ENCODE data around the gene APBA3.
"Not testable (repeated sequence)": the region's sequence is repeated elsewhere in the genome, so short reads cannot be mapped to it uniquely, and the experiment has no call there.

Gene APBA3

GRCh38 chr19:3771000-3771905, 9.8 kb upstream of the APBA3 start:
- DNase-seq (ENCODE audit: low spot score), result no peak

GRCh38 chr19:3770136-3770999, 8.9 kb upstream of the APBA3 start:
- DNase-seq (ENCODE audit: low spot score), result no peak

GRCh38 chr19:3769494-3769893, 8.0 kb upstream of the APBA3 start:
- DNase-seq (ENCODE audit: low spot score), result no peak

GRCh38 chr19:3768748-3769099, 7.2 kb upstream of the APBA3 start:
- no peak for DNase-seq (ENCODE audit: low spot score)

GRCh38 chr19:3768015-3768747, 6.7 kb upstream of the APBA3 start:
- no peak for DNase-seq (ENCODE audit: low spot score)

- no peak for DNase-seq (ENCODE audit: low spot score)
Measured at GRCh38 chr19:3767050-3767449, 5.6 kb upstream of the APBA3 start.

GRCh38 chr19:3766520-3766919, 5.0 kb upstream of the APBA3 start:
- DNase-seq (ENCODE audit: low spot score), result no peak

- not testable (repeated sequence) for DNase-seq (ENCODE audit: low spot score)
Measured at GRCh38 chr19:3765757-3766156, 4.3 kb upstream of the APBA3 start.

- DNase-seq (ENCODE audit: low spot score), result no peak
Measured at GRCh38 chr19:3765121-3765520, 3.6 kb upstream of the APBA3 start.

GRCh38 chr19:3762501-3763459, 1.3 kb upstream of the APBA3 start, which contains the start of gene MRPL54:
TSS of gene MRPL54 (plus strand) at chr19:3762682. CDS start at chr19:3762701, 19 bp downstream.
- peak; percentile 100 for DNase-seq (ENCODE audit: low spot score)

- DNase-seq (ENCODE audit: low spot score), result no peak
Measured at GRCh38 chr19:3762130-3762473, 610 bp upstream of the APBA3 start.

- DNase-seq (ENCODE audit: low spot score), result no peak
Measured at GRCh38 chr19:3760871-3761361, 576 bp downstream of the APBA3 start.

- DNase-seq (ENCODE audit: low spot score), result no peak
Measured at GRCh38 chr19:3759482-3760254, 1.8 kb downstream of the APBA3 start.

GRCh38 chr19:3758297-3758696, 3.2 kb downstream of the APBA3 start:
- not testable (repeated sequence) for DNase-seq (ENCODE audit: low spot score)

GRCh38 chr19:3757705-3758104, 3.8 kb downstream of the APBA3 start:
- DNase-seq (ENCODE audit: low spot score), result not testable (repeated sequence)

GRCh38 chr19:3753631-3754410, 7.7 kb downstream of the APBA3 start:
- no peak for DNase-seq (ENCODE audit: low spot score)

GRCh38 chr19:3752492-3752891, 9.0 kb downstream of the APBA3 start:
- no peak for DNase-seq (ENCODE audit: low spot score)

- DNase-seq (ENCODE audit: low spot score), result no peak
Measured at GRCh38 chr19:3751236-3751635, 10.3 kb downstream of the APBA3 start.

- no peak for DNase-seq (ENCODE audit: low spot score)
Measured at GRCh38 chr19:3750211-3750610, 11.3 kb downstream of the APBA3 start.

Data from hematopoietic multipotent progenitor cell treated with erythropoietin and hydrocortisone succinate and interleukin-3 and kit ligand, for 17 days (in vitro differentiated cells).